Activated effector memory CD4-positive, alpha-beta T cell treated with Interleukin-2 at 50 U/mL for 16 hours (primary cell): Measurements from ENCODE around the gene PARD3.

Experiments used
- DNase-seq: peaks from one replicate; pipeline ENCODE4 v3.0.0-alpha.2; 2020

The PARD3 gene

GRCh38 chr10:34821587-34822585, 6.8 kb upstream of the PARD3 start:
- DNase-seq = no peak

GRCh38 chr10:34817586-34817985, 2.5 kb upstream of the PARD3 start:
- DNase-seq = no peak

GRCh38 chr10:34817054-34817453, 2.0 kb upstream of the PARD3 start:
- DNase-seq = no peak

- DNase-seq = no peak
Observed at GRCh38 chr10:34816501-34817002, 1.5 kb upstream of the PARD3 start.

- DNase-seq = no peak
Observed at GRCh38 chr10:34816085-34816496, 995 bp upstream of the PARD3 start.

- no peak for DNase-seq
Observed at GRCh38 chr10:34814913-34815184, 247 bp downstream of the PARD3 start.

GRCh38 chr10:34814223-34814912, 728 bp downstream of the PARD3 start:
- DNase-seq = no peak

GRCh38 chr10:34813626-34814222, 1.4 kb downstream of the PARD3 start:
- no peak for DNase-seq

GRCh38 chr10:34812771-34813170, 2.3 kb downstream of the PARD3 start:
- no peak for DNase-seq

GRCh38 chr10:34811968-34812514, 3.1 kb downstream of the PARD3 start:
- no peak for DNase-seq

- no peak for DNase-seq
Observed at GRCh38 chr10:34811126-34811967, 3.7 kb downstream of the PARD3 start.

GRCh38 chr10:34809796-34810195, 5.3 kb downstream of the PARD3 start:
- DNase-seq = no peak

- no peak for DNase-seq
Observed at GRCh38 chr10:34808801-34809745, 6.0 kb downstream of the PARD3 start.

GRCh38 chr10:34808336-34808735, 6.8 kb downstream of the PARD3 start:
- DNase-seq = no peak

GRCh38 chr10:34804306-34804705, 10.8 kb downstream of the PARD3 start:
- DNase-seq = no peak

GRCh38 chr10:34802692-34803091, 12.4 kb downstream of the PARD3 start:
- DNase-seq = no peak

- no peak for DNase-seq
Observed at GRCh38 chr10:34801097-34801733, 13.9 kb downstream of the PARD3 start.

- no peak for DNase-seq
Observed at GRCh38 chr10:34800624-34801023, 14.5 kb downstream of the PARD3 start.

- DNase-seq = no peak
Observed at GRCh38 chr10:34798654-34799053, 16.4 kb downstream of the PARD3 start.

GRCh38 chr10:34797155-34797554, 17.9 kb downstream of the PARD3 start:
- no peak for DNase-seq

- no peak for DNase-seq
Observed at GRCh38 chr10:34796133-34796532, 19.0 kb downstream of the PARD3 start.
